SH-SY5Y (cell line): ENCODE measurements around the gene FOXL1.

Source experiments
- GATA2 ChIP-seq: IDR thresholded peaks from 2 replicates; pipeline ENCODE4 v1.6.1; 2011; ENCODE audit warnings: mild to moderate bottlenecking, low read depth, low read length
- GATA3 ChIP-seq: IDR thresholded peaks from 2 replicates; pipeline ENCODE4 v1.6.1; 2011; ENCODE audit warnings: low read depth, mild to moderate bottlenecking, low read length, moderate library complexity

- TF ChIP-seq GATA2 (no peak), GATA3 (no peak)
These were observed 35.3 kb upstream of the FOXL1 start for GRCh38 chr16:86542756-86543750.
